ENCODE measurements around the gene NR3C2.

NR3C2 gene

GRCh38 chr4:148052448-148052847 lies 389.8 kb downstream of the NR3C2 start:
- TF ChIP-seq EZH2 (optimal IDR thresholded peaks at IDR 0.05; ENCODE audit: low read depth, low read length) (no peak), CTCF (IDR thresholded peaks at IDR 0.05; ENCODE audit: low read length) (no peak), EZH2phosphoT487 (IDR thresholded peaks at IDR 0.05; ENCODE audit: low read length) (no peak)
- Histone ChIP-seq H3K9me2 (replicated peaks; ENCODE audit: insufficient read depth, low read length) (no peaks in the 10 kb centered on the region), H3K4me2 (ENCODE audit: low read depth, low read length) (no peak overlapping the region), H3K36me3 (replicated peaks; ENCODE audit: insufficient read depth, low read length) (no peaks in the 10 kb centered on the region; the same call in 1 of the 2 replicates), H3K4me1 (ENCODE audit: low read length) (peaks cover 8% of the 10 kb centered on the region; the same call in 1 of the 2 replicates), H3K9me3 (replicated peaks; ENCODE audit: insufficient read depth, low read length) (no peaks in the 10 kb centered on the region), H3K79me2 (ENCODE audit: low read length) (peaks cover 4% of the 10 kb centered on the region; the same call in 1 of the 2 replicates), H4K20me1 (ENCODE audit: insufficient read depth, low read length) (no peaks in the 10 kb centered on the region), H3F3A (ENCODE audit: insufficient read depth, low read length) (no peaks in the 10 kb centered on the region), H3K27ac (ENCODE audit: low read length) (no peak overlapping the region), H2AFZ (ENCODE audit: low read length) (no peak overlapping the region), H3K4me3 (ENCODE audit: low read length) (no peak overlapping the region), H3K9ac (ENCODE audit: low read length) (no peak overlapping the region), H3K27me3 (replicated peaks; ENCODE audit: insufficient read depth, low read length) (no peaks in the 10 kb centered on the region)
- no peak for DNase-seq

GRCh38 chr4:148051403-148051802 lies 390.8 kb downstream of the NR3C2 start:
- no peaks in the 10 kb centered on the region for H3F3A ChIP-seq (ENCODE audit: insufficient read depth, low read length)
- H3K36me3 ChIP-seq (replicated peaks; ENCODE audit: insufficient read depth, low read length), result no peaks in the 10 kb centered on the region; the same call in 1 of the 2 replicates
- TF ChIP-seq CTCF (IDR thresholded peaks at IDR 0.05; ENCODE audit: low read length) (no peak), EZH2phosphoT487 (IDR thresholded peaks at IDR 0.05; ENCODE audit: low read length) (no peak), EZH2 (optimal IDR thresholded peaks at IDR 0.05; ENCODE audit: low read depth, low read length) (no peak)
- H3K4me1 ChIP-seq (ENCODE audit: low read length), result no peaks in the 10 kb centered on the region
- no peak overlapping the region for H3K27ac ChIP-seq (ENCODE audit: low read length)
- H4K20me1 ChIP-seq (ENCODE audit: insufficient read depth, low read length), result no peaks in the 10 kb centered on the region
- H3K9ac ChIP-seq (ENCODE audit: low read length), result no peak overlapping the region
- no peak overlapping the region for H3K4me2 ChIP-seq (ENCODE audit: low read depth, low read length)
- no peak overlapping the region for H2AFZ ChIP-seq (ENCODE audit: low read length)
- no peak overlapping the region for H3K4me3 ChIP-seq (ENCODE audit: low read length)
- DNase-seq, result no peak
- no peaks in the 10 kb centered on the region; the same call in 1 of the 2 replicates for H3K79me2 ChIP-seq (ENCODE audit: low read length)
- H3K9me2 ChIP-seq (replicated peaks; ENCODE audit: insufficient read depth, low read length), result no peaks in the 10 kb centered on the region
- no peaks in the 10 kb centered on the region for H3K9me3 ChIP-seq (replicated peaks; ENCODE audit: insufficient read depth, low read length)
- no peaks in the 10 kb centered on the region for H3K27me3 ChIP-seq (replicated peaks; ENCODE audit: insufficient read depth, low read length)

GRCh38 chr4:148048598-148048997 lies 393.6 kb downstream of the NR3C2 start:
- no peak for TF ChIP-seq CTCF (IDR thresholded peaks at IDR 0.05; ENCODE audit: low read length)
- no peak for TF ChIP-seq EZH2phosphoT487 (IDR thresholded peaks at IDR 0.05; ENCODE audit: low read length)
- no peaks in the 10 kb centered on the region; the same call in 1 of the 2 replicates for H3K36me3 ChIP-seq (replicated peaks; ENCODE audit: insufficient read depth, low read length)
- no peaks in the 10 kb centered on the region for H3F3A ChIP-seq (ENCODE audit: insufficient read depth, low read length)
- DNase-seq, result no peak
- H2AFZ ChIP-seq (ENCODE audit: low read length), result no peak overlapping the region
- no peaks in the 10 kb centered on the region for H3K9me3 ChIP-seq (replicated peaks; ENCODE audit: insufficient read depth, low read length)
- H3K27me3 ChIP-seq (replicated peaks; ENCODE audit: insufficient read depth, low read length), result no peaks in the 10 kb centered on the region
- no peaks in the 10 kb centered on the region for H4K20me1 ChIP-seq (ENCODE audit: insufficient read depth, low read length)
- no peaks in the 10 kb centered on the region for H3K4me1 ChIP-seq (ENCODE audit: low read length)
- H3K9ac ChIP-seq (ENCODE audit: low read length), result no peak overlapping the region
- no peak overlapping the region for H3K4me3 ChIP-seq (ENCODE audit: low read length)
- H3K4me2 ChIP-seq (ENCODE audit: low read depth, low read length), result no peak overlapping the region
- no peaks in the 10 kb centered on the region for H3K9me2 ChIP-seq (replicated peaks; ENCODE audit: insufficient read depth, low read length)
- H3K27ac ChIP-seq (ENCODE audit: low read length), result no peak overlapping the region
- no peaks in the 10 kb centered on the region; the same call in 1 of the 2 replicates for H3K79me2 ChIP-seq (ENCODE audit: low read length)
